ENCODE measurements around the gene SERPINB13.

The SERPINB13 gene

GRCh38 chr18:63567825-63568224 is 19.3 kb upstream of the SERPINB13 start:
- TF ChIP-seq CTCF (IDR thresholded peaks at IDR 0.05; ENCODE audit: extremely low read depth, missing control alignments) = no peak
- DNase-seq (ENCODE audit: low spot score) = no peak

- TF ChIP-seq CTCF (IDR thresholded peaks at IDR 0.05; ENCODE audit: extremely low read depth, missing control alignments) = no peak
- no peak for DNase-seq (ENCODE audit: low spot score)
These were observed 16.4 kb upstream of the SERPINB13 start for GRCh38 chr18:63570721-63571120.

- no peak for DNase-seq (ENCODE audit: low spot score)
- no peak for TF ChIP-seq CTCF (IDR thresholded peaks at IDR 0.05; ENCODE audit: extremely low read depth, missing control alignments)
These were observed 11.5 kb upstream of the SERPINB13 start for GRCh38 chr18:63575681-63576080.

- peak; percentile 37 for TF ChIP-seq CTCF (IDR thresholded peaks at IDR 0.05; ENCODE audit: extremely low read depth, missing control alignments)
- peak; percentile 35 for DNase-seq (ENCODE audit: low spot score)
These were observed 8.7 kb upstream of the SERPINB13 start for GRCh38 chr18:63578357-63578958.

GRCh38 chr18:63579616-63580015 is 7.5 kb upstream of the SERPINB13 start:
- no peak for TF ChIP-seq CTCF (IDR thresholded peaks at IDR 0.05; ENCODE audit: extremely low read depth, missing control alignments)
- no peak for DNase-seq (ENCODE audit: low spot score)

GRCh38 chr18:63585988-63586387 is 1.2 kb upstream of the SERPINB13 start:
- no peak for DNase-seq (ENCODE audit: low spot score)
- TF ChIP-seq CTCF (IDR thresholded peaks at IDR 0.05; ENCODE audit: extremely low read depth, missing control alignments) = no peak

GRCh38 chr18:63586431-63586830 is 712 bp upstream of the SERPINB13 start:
- no peak for DNase-seq (ENCODE audit: low spot score)
- no peak for TF ChIP-seq CTCF (IDR thresholded peaks at IDR 0.05; ENCODE audit: extremely low read depth, missing control alignments)
